ENCODE results near the gene TEKT2.
A peak's percentile ranks its signal among the peaks of the same experiment; 100 is the strongest.

The TEKT2 gene

GRCh38 chr1:36099681-36100341 is 15.9 kb downstream of the TEKT2 start:
- DNase-seq (ENCODE audit: extremely low read depth in 1 of 2, low read depth in 1 of 2), result peak in 1 of 2 donors; percentile 63

DNA sequence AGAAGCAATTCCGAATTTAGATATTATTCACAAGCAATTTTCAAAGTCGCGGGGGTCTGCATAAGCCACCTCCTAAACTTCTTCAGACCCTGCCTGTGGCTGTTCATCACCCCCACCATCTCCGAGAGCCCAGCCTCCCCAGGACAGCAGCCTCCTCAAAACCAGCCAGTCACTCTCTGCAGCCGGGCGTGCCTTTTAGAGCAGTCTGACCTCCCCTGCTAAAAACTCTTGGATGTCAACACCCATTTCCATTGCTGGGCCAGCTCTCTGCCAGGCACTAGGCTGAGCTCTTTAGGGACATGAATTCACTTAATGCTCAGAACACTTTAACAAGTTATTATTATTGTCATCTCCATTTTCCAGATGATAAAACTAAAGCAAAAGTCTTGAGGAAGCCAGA is 16.5 kb downstream of the TEKT2 start:
- DNase-seq (ENCODE audit: extremely low read depth in 1 of 2, low read depth in 1 of 2), result no peak

DNA sequence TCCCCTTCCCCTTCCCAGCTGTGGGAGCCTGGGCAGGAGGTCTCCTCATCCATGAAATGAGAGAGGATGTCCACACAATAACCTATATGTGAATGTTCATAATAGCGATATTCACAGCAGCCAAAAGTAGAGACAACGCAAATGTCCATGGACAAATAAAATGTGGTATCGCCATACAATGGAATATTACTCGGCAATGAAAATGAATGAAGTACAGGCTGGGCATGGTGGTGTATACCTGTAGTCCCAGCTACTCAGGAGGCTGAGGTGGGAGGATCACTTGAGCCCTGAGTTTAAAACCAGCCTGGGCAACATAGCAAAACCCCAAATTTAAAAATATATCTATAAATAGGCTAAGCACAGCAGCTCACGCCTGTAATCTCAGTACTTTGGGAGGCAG is 17.7 kb downstream of the TEKT2 start:
- DNase-seq (ENCODE audit: extremely low read depth in 1 of 2, low read depth in 1 of 2), result no peak

DNA sequence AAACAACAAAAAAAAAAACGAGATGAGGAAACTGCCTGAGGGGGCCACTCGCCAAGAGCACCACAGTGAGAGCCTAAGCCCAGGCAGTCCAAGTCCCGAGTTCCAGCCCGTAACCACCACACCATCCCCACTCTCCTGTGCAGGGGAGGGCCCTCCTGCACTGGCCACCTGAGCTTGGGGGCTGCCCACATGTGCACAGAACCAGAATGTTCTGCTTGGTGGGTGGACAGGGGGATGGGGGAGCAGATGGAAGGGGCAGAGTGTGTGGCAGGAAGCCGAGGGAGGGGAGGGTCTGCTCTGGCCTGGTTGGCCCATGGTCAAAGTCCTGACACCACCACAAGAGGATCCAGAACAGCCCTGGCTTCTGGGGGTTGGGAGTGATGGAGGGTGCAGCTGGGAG is 22.4 kb downstream of the TEKT2 start:
- no peak for DNase-seq (ENCODE audit: extremely low read depth in 1 of 2, low read depth in 1 of 2)

GRCh38 chr1:36107394-36107793 is 23.5 kb downstream of the TEKT2 start:
- DNase-seq (ENCODE audit: extremely low read depth in 1 of 2, low read depth in 1 of 2), result no peak

- DNase-seq (ENCODE audit: extremely low read depth in 1 of 2, low read depth in 1 of 2), result no peak
Measured at GRCh38 chr1:36108314-36108713, 24.4 kb downstream of the TEKT2 start.

- peak in 1 of 2 donors; percentile 29 for DNase-seq (ENCODE audit: extremely low read depth in 1 of 2, low read depth in 1 of 2)
Measured at GRCh38 chr1:36109041-36109679, 25.3 kb downstream of the TEKT2 start.

GRCh38 chr1:36111151-36111550 is 27.3 kb downstream of the TEKT2 start:
- DNase-seq (ENCODE audit: extremely low read depth in 1 of 2, low read depth in 1 of 2), result no peak

- no peak for DNase-seq (ENCODE audit: extremely low read depth in 1 of 2, low read depth in 1 of 2)
Measured at GRCh38 chr1:36112823-36113222, 28.9 kb downstream of the TEKT2 start.

- DNase-seq (ENCODE audit: extremely low read depth in 1 of 2, low read depth in 1 of 2), result no peak
Measured at GRCh38 chr1:36114371-36114770, 30.5 kb downstream of the TEKT2 start.

GRCh38 chr1:36115200-36115669 is 31.3 kb downstream of the TEKT2 start:
- no peak for DNase-seq (ENCODE audit: extremely low read depth in 1 of 2, low read depth in 1 of 2)

- no peak for DNase-seq (ENCODE audit: extremely low read depth in 1 of 2, low read depth in 1 of 2)
Measured at GRCh38 chr1:36115931-36116330, 32.0 kb downstream of the TEKT2 start.

DNA sequence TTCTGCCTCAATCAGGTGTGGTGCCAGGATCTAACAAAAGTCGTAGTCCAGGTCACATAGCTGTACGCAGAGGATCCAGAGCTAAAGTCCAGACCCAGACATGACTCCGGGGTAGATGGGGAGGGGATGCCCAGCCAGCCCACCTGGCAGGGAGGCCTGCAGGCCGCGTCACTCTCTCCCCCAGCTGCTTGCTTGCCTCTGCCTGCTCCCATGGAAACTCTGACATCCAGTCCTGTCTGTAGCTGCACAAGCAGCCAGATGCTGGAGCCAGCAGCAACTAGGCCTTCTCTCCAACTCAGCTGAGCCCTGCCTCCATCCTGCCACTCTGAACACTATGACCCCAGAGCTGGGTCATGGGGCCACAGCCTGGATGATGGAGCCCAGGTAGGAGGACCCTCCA is 33.0 kb downstream of the TEKT2 start:
- no peak for DNase-seq (ENCODE audit: extremely low read depth in 1 of 2, low read depth in 1 of 2)

- DNase-seq (ENCODE audit: extremely low read depth in 1 of 2, low read depth in 1 of 2), result no peak
Measured at GRCh38 chr1:36118447-36119204, 34.7 kb downstream of the TEKT2 start.

DNA sequence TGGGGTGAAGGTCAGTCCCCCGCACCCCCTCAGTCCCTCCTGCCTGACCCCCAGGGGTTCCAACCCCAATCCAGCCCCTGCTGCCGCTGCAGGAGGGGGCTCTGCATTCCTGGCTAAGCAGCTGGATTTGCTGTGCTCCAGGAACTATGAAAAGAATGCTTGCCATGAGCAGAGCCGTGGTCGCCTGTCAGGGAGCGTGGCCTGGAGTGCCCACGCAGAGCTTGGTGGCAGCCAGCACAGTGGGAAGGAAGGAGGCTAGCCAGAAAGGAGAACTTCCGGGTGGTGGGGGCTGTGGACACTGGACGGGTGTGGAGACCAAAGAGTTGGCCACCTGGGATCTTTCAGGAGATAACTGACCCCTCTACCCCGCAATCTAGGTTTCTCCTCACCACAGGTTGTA is 35.6 kb downstream of the TEKT2 start:
- no peak for DNase-seq (ENCODE audit: extremely low read depth in 1 of 2, low read depth in 1 of 2)

- DNase-seq (ENCODE audit: extremely low read depth in 1 of 2, low read depth in 1 of 2), result no peak
Measured at GRCh38 chr1:36122062-36123030, 38.5 kb downstream of the TEKT2 start.

GRCh38 chr1:36123356-36123755 is 39.5 kb downstream of the TEKT2 start:
- no peak for DNase-seq (ENCODE audit: extremely low read depth in 1 of 2, low read depth in 1 of 2)

DNA sequence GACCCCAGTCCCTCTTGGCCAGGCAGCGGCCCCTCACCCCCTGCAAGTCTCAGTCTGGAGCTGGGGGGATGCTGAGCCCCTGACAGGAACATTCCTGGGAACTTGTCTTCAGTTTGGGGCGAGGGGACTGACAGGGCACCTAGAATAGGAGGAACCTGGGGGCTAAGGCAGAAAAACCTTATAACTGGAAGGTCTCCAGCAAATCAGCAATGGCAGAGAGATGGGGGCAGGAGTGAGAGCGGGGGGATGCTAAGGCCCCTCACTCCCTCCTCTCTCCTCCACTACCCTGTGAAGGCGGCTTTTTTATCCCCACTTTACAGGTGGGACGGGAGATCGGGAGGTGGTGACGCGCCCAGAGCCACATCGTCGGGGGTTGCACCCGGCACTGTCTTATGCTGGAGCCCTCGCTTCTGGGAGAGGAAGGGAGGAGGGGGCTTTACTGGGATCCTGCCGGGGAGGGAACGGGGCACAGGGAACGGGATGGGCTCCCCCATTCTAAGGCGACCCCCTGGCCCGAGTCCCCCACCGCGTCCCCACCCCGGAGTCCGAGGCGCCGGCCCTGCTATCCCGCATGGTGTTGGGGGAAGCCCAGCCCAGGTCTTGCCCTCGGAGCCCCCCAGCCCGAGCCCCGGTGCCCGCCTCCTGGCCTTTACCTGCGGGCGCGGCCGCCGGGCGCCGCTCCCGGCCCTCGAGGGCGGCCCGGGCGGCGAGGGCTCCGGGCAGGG is 40.7 kb downstream of the TEKT2 start:
- DNase-seq (ENCODE audit: extremely low read depth in 1 of 2, low read depth in 1 of 2), result no peak

DNA sequence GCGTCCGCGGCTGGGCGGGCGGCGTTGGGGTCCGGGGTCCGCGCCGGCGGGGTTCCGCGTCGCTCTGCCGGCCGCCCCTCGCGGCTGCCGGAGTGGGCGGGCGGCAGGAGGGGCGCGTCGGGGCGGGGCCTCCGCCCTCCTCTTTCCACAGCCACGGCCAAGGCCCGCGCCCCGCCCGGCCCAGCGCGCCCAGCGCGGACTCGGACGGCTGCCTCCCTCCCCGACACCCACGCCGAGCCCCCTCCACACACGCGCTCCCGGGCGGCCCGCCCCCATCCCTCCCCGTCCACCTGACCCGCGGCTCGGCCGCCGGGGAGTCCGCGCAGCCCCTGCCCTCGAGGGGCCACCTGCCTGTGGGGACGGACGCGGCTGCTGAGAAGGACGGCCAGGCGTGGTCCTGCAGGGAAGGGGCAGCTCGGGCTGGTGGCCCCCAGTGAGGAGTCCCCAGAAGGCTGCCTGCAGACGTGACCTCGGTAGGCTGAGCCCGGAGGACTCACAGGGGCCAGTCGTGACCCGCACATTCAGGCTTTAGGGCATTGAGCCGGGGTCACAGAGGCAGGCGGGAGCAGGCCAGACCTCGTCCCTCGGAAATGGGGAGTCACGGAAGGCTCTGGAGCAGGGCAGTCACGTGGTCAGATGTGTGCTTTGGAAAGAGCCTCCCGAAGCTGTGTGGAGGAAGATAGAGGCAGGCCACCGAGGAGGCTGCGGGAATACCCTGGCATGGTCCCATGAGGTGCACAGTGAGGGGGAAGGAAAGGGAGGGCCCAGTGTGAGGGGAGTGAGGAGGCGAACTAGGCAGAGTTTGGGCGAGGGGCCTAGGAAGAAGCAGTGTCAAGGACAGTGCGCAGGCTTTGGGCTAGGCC is 41.5 kb downstream of the TEKT2 start, which contains the start of gene COL8A2:
TSS of gene COL8A2 (minus strand) at position 94 of the 863 bp plus-strand sequence. CDS start 24,980 bp downstream, outside the sequence.
- no peak for DNase-seq (ENCODE audit: extremely low read depth in 1 of 2, low read depth in 1 of 2)

All from stimulated activated CD8-positive, alpha-beta memory T cell treated with anti-CD3 and anti-CD28 coated beads, Interleukin-7, amount 100 ng/mL, for 48 hours (primary cell).